AG04449 (cell line): ENCODE results near the gene PDE11A.

ENCODE experiments used
- CTCF ChIA-PET: fragments of 350-600 bp; formaldehyde crosslinking; extraction: SDS; loops from one replicate; lab custom pipeline; 2021; ENCODE audit warnings: antibody characterized with exemption; lab: Yijun Ruan, JAX
- POLR2A ChIA-PET: fragments of 400-600, 350-600 bp; formaldehyde crosslinking; extraction: SDS; loops from one replicate; lab custom pipeline; 2020; ENCODE audit warnings: antibody characterized with exemption, inconsistent platforms; lab: Yijun Ruan, JAX
- DNase-seq: peaks from one replicate; pipeline ENCODE4 v3.0.0-alpha.2; 2010; ENCODE audit warnings: low read depth, low spot score
- H3K4me3 ChIP-seq: 2 replicates; pipeline ENCODE4 v1.5.1; 2011; ENCODE audit warnings: low read depth, mild to moderate bottlenecking, control low read depth, low read length
- TF ChIP-seq, protein P1 (sequence below): IDR thresholded peaks from one replicate; pipeline ENCODE4 v1.5.1; 2011; ENCODE audit warnings: mild to moderate bottlenecking, moderate library complexity, low read length, control low read depth, inconsistent platforms; ENCODE audit not compliant: insufficient read depth; ENCODE audit errors: missing control alignments

Gene PDE11A

DNA sequence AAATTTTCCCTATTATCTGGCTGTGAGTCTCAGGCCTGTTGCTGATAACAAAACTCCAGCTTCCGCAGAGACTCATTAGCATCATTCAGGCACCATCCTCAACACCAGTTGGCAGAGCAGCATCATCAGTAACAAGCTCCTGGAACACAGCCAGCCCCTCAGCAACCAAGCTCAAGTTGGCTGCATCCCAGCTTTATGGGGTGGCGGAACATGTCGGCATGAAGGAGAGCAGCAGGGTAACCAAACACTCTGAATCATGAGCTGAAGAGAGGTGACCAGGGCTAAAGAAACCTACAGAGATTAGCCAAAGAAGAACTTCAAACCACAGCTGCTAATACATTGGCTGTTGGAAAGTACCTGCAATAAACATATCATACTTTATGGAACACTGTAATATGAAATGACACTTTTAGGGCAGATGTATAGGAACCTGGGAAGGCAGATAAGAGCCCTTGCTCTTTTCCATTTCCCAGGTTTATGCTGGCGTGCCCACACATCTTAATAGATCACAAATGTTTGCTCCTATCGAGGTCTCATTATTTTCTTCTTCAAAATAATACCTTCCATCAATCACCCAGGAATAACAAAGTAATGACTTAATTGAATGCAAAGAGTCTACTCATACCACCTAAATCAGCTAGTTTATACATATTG lies 63.8 kb downstream of the PDE11A start:
- ChIA-PET POLR2A (interaction anchor here (1.2 kb wide), 1 partner anchor 19 kb away, joined by 3 read pairs; no protein-coding TSS in a partner anchor), CTCF (interaction anchor here (0.7 to 2.6 kb wide), 4 partner anchors 10 to 27 kb away, joined by 3 to 8 read pairs (median 5); no protein-coding TSS in a partner anchor)
- DNase-seq: no peak
- TF ChIP-seq, protein P1, sequence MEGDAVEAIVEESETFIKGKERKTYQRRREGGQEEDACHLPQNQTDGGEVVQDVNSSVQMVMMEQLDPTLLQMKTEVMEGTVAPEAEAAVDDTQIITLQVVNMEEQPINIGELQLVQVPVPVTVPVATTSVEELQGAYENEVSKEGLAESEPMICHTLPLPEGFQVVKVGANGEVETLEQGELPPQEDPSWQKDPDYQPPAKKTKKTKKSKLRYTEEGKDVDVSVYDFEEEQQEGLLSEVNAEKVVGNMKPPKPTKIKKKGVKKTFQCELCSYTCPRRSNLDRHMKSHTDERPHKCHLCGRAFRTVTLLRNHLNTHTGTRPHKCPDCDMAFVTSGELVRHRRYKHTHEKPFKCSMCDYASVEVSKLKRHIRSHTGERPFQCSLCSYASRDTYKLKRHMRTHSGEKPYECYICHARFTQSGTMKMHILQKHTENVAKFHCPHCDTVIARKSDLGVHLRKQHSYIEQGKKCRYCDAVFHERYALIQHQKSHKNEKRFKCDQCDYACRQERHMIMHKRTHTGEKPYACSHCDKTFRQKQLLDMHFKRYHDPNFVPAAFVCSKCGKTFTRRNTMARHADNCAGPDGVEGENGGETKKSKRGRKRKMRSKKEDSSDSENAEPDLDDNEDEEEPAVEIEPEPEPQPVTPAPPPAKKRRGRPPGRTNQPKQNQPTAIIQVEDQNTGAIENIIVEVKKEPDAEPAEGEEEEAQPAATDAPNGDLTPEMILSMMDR: no peak
- no peak overlapping the region for H3K4me3 ChIP-seq

DNA sequence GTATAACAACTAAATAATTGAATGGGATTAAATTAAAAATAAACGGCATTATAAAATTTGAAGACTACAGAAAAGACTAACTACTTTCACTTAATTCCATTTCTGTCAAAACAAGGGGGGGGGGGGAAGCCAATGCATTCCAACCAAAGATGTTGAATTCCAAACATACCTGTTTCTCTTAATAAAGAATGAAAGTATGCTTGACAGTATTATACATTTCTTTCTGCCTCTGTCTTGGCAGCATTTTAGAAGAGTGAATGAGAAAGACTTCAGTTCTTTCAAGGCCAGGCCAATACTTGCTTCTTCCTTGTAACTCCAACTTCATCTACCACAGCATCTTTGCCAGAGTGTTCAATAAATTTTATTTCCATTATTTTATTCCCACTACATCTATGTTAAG lies 65.9 kb downstream of the PDE11A start:
- DNase-seq: no peak
- H3K4me3 ChIP-seq: no peak overlapping the region
- ChIA-PET CTCF (interaction anchor here (2.4 to 2.6 kb wide), 2 partner anchors 13 to 23 kb away, joined by 6 to 8 read pairs; no protein-coding TSS in a partner anchor), POLR2A (no interaction called here)
- TF ChIP-seq, protein P1: no peak

DNA sequence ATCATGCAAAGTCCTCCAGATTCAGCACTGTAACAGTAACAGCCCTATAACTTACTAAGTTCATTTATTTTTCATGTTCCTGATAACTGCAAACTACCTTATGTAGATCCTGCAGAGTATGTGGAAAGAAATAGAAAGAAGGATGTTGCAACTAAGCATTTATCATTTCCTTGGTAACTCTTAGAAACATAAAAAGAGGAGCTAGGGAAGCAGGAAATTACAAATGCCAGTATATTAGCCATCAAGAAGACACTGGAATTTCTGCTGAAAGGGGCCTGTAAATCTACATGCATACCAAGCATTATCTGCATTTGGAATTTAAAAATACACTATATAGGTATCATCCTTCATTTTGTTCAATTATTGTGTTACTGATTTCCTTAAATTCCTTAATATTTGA lies 66.8 kb downstream of the PDE11A start:
- DNase-seq: no peak
- POLR2A ChIA-PET: interaction anchor here (1.0 kb wide), 1 partner anchor 16 kb away, joined by 3 read pairs; no protein-coding TSS in a partner anchor
- H3K4me3 ChIP-seq: no peak overlapping the region
- TF ChIP-seq, protein P1: no peak
- CTCF ChIA-PET: interaction anchor here (1.0 kb wide), 1 partner anchor 9 kb away, joined by 3 read pairs; no protein-coding TSS in a partner anchor

DNA sequence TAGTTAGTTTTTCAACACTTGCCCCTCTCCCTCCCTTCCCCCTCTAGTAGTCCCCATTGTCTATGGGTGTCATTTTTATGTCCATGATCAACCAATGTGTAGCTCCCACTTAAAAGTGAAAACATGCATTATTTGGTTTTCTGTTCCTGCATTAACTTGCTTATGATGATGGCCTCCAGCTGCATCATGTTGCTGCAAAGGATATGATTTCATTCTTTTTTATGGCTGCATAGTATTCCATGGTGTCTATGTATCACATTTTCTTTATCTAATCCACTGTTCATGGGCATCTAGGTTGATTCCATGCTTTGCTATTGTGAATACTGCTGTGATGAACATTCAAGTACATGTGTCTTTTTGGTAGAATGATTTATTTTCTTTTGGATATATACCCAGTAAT lies 70.5 kb downstream of the PDE11A start:
- CTCF ChIA-PET: interaction anchor here (1.0 to 1.1 kb wide), 3 partner anchors 12 to 110 kb away, joined by 3 to 5 read pairs (median 4); no protein-coding TSS in a partner anchor
- DNase-seq: no peak
- POLR2A ChIA-PET: no interaction called here
- H3K4me3 ChIP-seq: no peak overlapping the region
- TF ChIP-seq, protein P1: no peak

DNA sequence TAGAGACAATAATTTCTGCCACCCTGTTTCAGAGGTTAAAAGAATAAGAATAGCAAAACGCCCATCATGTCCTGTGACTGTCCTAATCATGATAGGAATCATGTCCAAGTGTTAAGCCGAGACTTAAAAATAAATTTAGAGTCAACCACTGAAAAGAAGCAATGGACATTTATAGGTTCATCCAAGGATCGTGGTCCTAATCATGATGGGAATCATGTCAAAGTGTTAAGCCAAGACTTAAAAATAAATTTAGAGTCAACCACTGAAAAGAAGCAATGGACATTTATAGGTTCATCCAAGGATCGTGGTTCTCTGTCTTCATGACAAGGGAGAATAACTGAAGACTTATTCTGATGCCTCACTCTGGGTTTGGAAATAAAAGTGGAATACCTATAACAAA lies 73.6 kb downstream of the PDE11A start:
- no peak for DNase-seq
- CTCF ChIA-PET: interaction anchor here (1.7 to 4.9 kb wide), 2 partner anchors 9 to 15 kb away, joined by 4 to 25 read pairs; no protein-coding TSS in a partner anchor
- H3K4me3 ChIP-seq: no peak overlapping the region
- POLR2A ChIA-PET: interaction anchor here (1.4 kb wide), 1 partner anchor 9 kb away, joined by 9 read pairs; no protein-coding TSS in a partner anchor
- TF ChIP-seq, protein P1: no peak

DNA sequence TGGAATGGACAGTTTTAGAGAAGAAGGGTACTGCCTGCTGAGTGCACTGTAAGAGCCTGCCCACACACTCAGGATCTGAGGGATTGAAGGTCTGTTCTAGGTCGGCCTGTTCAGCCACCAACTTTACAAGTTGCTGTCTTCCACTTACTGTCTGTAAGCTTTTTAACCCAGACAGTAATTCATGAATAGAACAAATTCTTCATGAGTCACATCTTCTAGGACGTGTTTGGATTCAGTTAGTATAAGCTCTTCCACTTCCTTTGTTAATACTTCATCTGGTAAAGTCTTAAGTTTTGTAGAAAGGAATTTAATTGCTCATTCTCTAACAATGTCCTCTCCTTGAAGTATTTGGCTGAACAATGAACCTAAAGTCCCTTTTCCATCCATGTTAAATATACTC lies 74.6 kb downstream of the PDE11A start:
- POLR2A ChIA-PET: interaction anchor here (1.4 kb wide), 1 partner anchor 8 kb away, joined by 9 read pairs; no protein-coding TSS in a partner anchor

More for the DNA sequence above, 74.6 kb downstream of the PDE11A start:
- peak; percentile 69 for DNase-seq
- CTCF ChIA-PET: interaction anchor here (4.9 kb wide), 1 partner anchor 14 kb away, joined by 25 read pairs; no protein-coding TSS in a partner anchor
- H3K4me3 ChIP-seq: no peak overlapping the region
- TF ChIP-seq, protein P1: no peak
